Gastrocnemius medialis (tissue), 4 donors: ENCODE measurements around the gene PRKAR2B. TPM values are rescaled to one million over a fixed set of nuclear protein-coding genes. Genes with fewer than 3 reads are reported as not detected.

Experiments
- ATAC-seq, 2 donors: fragments of 150-250 bp; one replicate each; pipeline ENCODE4 v1.9.1; 2016
- DNase-seq, 2 donors: peaks; one replicate each; pipeline ENCODE4 v3.0.0-alpha.2; 2019
- H3K27ac ChIP-seq, 4 donors: fragments of 200-600 bp; sonication (generic); 1 replicate in 1 of 4; 2 replicates in 3 of 4; pipeline ENCODE4 v1.5.1; 2016 to 2018; ENCODE audit warnings: mild to moderate bottlenecking in 2 of 4, moderate library complexity in 1 of 4
- H3K27me3 ChIP-seq, 3 donors: fragments of 200-600 bp; sonication (generic) in 2 of 3; 1 replicate in 1 of 3; 2 replicates in 2 of 3; pipeline versions ENCODE4 v1.5.1 to v1.6.0; 2016 to 2019; ENCODE audit warnings: mild to moderate bottlenecking in 1 of 3, moderate library complexity in 1 of 3
- H3K36me3 ChIP-seq, 2 donors: fragments of 200-600 bp; sonication (generic) in 1 of 2; one replicate each; pipeline ENCODE4 v1.5.1; 2017 to 2018
- H3K4me1 ChIP-seq, 2 donors: fragments of 200-600 bp; sonication (generic) in 1 of 2; one replicate each; pipeline ENCODE4 v1.5.1; 2016 to 2017; ENCODE audit warnings: mild to moderate bottlenecking in 2 of 2
- H3K4me3 ChIP-seq, 4 donors: fragments of 200-600 bp; sonication (generic) in 3 of 4; 1 replicate in 1 of 4; 2 replicates in 3 of 4; pipeline ENCODE4 v1.5.1; 2016 to 2019; ENCODE audit warnings: mild to moderate bottlenecking in 2 of 4
- H3K9me3 ChIP-seq, 3 donors: fragments of 200-600 bp; sonication (generic) in 2 of 3; 1 replicate in 1 of 3; 2 replicates in 2 of 3; pipeline ENCODE4 v1.5.1; 2016 to 2019
- CTCF ChIP-seq, 5 experiments: fragments of 450-650 bp in 3 of 5; fragments of 200-600 bp in 2 of 5; sonication (generic) in 2 of 5; IDR thresholded peaks in 4 of 5; conservative IDR thresholded peaks in 1 of 5; 1 replicate in 4 of 5; 2 replicates in 1 of 5; pipeline ENCODE4 v1.5.1; 2016 to 2019; ENCODE audit warnings: antibody characterized with exemption in 5 of 5, mild to moderate bottlenecking in 3 of 5, moderate library complexity in 3 of 5
- POLR2A ChIP-seq, 2 donors: fragments of 450-650 bp; IDR thresholded peaks; one replicate each; pipeline ENCODE4 v1.6.1; 2017; ENCODE audit warnings: antibody characterized with exemption in 2 of 2, mild to moderate bottlenecking in 2 of 2, moderate library complexity in 2 of 2
- in situ Hi-C, 4 donors: fragments of 200-750 bp; cut with MboI; loops; one replicate each; pipeline versions ENCODE4 v1.15.0 to v1.8.0; 2017; ENCODE audit warnings: low sequenced_read_pairs in 4 of 4
- intact Hi-C: fragments of 100-400 bp; cut with DNase I; formaldehyde crosslinking; loops from one replicate; pipeline ENCODE4 v1.15.1; 2023; ENCODE audit warnings: low total_unique reads
- total RNA-seq, 4 donors: library from RNA; depleted of rRNA; stranded (reverse); fragments of >200 nt; gene quantifications; one replicate each; pipeline versions ENCODE4 v1.1.0 to v1.2.3, GENCODE V29; 2016

PRKAR2B gene
- total RNA-seq, 4 donors from 2014 or later: 0.85 to 6.0 (median 1.4) TPM

GRCh38 chr7:107118109-107118900 lies 73.8 kb downstream of the PRKAR2B start:
- Histone ChIP-seq H3K9me3 (no peaks in the 10 kb centered on the region), H3K4me1 (no peaks in the 10 kb centered on the region), H3K4me3 (no peak overlapping the region), H3K27ac (no peak overlapping the region), H3K27me3 (no peaks in the 10 kb centered on the region), H3K36me3 (no peaks in the 10 kb centered on the region)
- in situ Hi-C loops: no loop called here
- TF ChIP-seq CTCF (IDR thresholded peaks at IDR 0.05 in 4 of 5, conservative IDR thresholded peaks at IDR 0.05 in 1 of 5) (no peak), POLR2A (IDR thresholded peaks at IDR 0.05) (no peak)
- DNase-seq (no peak), ATAC-seq (no peak)
- intact Hi-C loops: no loop called here

- Histone ChIP-seq H3K4me3 (no peak overlapping the region), H3K4me1 (no peaks in the 10 kb centered on the region), H3K27ac (no peak overlapping the region), H3K36me3 (no peaks in the 10 kb centered on the region), H3K9me3 (no peaks in the 10 kb centered on the region), H3K27me3 (no peaks in the 10 kb centered on the region)
- ATAC-seq: no peak
- no peak for DNase-seq
- TF ChIP-seq POLR2A (IDR thresholded peaks at IDR 0.05) (no peak), CTCF (IDR thresholded peaks at IDR 0.05 in 4 of 5, conservative IDR thresholded peaks at IDR 0.05 in 1 of 5) (no peak)
- intact Hi-C loops: no loop called here
- in situ Hi-C loops: no loop called here
Observed at GRCh38 chr7:107119376-107120105, 75.0 kb downstream of the PRKAR2B start.

GRCh38 chr7:107122486-107122911 lies 78.0 kb downstream of the PRKAR2B start:
- DNase-seq: no peak
- H3K4me3 ChIP-seq: no peak overlapping the region
- H3K36me3 ChIP-seq: no peaks in the 10 kb centered on the region
- no peaks in the 10 kb centered on the region for H3K4me1 ChIP-seq
- H3K27me3 ChIP-seq: no peaks in the 10 kb centered on the region
- no peak for ATAC-seq
- in situ Hi-C loops: no loop called here
- H3K9me3 ChIP-seq: no peaks in the 10 kb centered on the region
- TF ChIP-seq POLR2A (IDR thresholded peaks at IDR 0.05) (no peak), CTCF (IDR thresholded peaks at IDR 0.05 in 4 of 5, conservative IDR thresholded peaks at IDR 0.05 in 1 of 5) (no peak)
- intact Hi-C loops: no loop called here
- no peak overlapping the region for H3K27ac ChIP-seq

- no peak for TF ChIP-seq CTCF (IDR thresholded peaks at IDR 0.05 in 4 of 5, conservative IDR thresholded peaks at IDR 0.05 in 1 of 5)
- no peak for TF ChIP-seq POLR2A (IDR thresholded peaks at IDR 0.05)
Observed at GRCh38 chr7:107123392-107123791, 78.9 kb downstream of the PRKAR2B start.

More at GRCh38 chr7:107123392-107123791, 78.9 kb downstream of the PRKAR2B start:
- Histone ChIP-seq H3K27ac (no peak overlapping the region), H3K9me3 (no peaks in the 10 kb centered on the region), H3K4me1 (no peaks in the 10 kb centered on the region), H3K27me3 (no peaks in the 10 kb centered on the region), H3K36me3 (no peaks in the 10 kb centered on the region), H3K4me3 (no peak overlapping the region)
- DNase-seq (no peak), ATAC-seq (no peak)
- in situ Hi-C loops: no loop called here
- intact Hi-C loops: no loop called here
